HG03469 (cell line): ENCODE data around the gene ADAM12.

Source experiments
- ATAC-seq: cut with Tn5 transposase; IDR thresholded peaks from one replicate; pipeline ENCODE4 v1.9.1; 2021; ENCODE audit warnings: mild to moderate bottlenecking, moderate library complexity, moderate number of reproducible peaks; ENCODE audit not compliant: unreplicated experiment

The ADAM12 gene

GRCh38 chr10:126387931-126388911, at the start of gene ADAM12:
Gene ADAM12, minus strand, starts transcription at chr10:126388477. Its CDS starts 332 bp downstream, at chr10:126388145.
- ATAC-seq, result no peak

GRCh38 chr10:126437635-126438406, 49.5 kb upstream of the ADAM12 start:
- ATAC-seq, result no peak

GRCh38 chr10:126434235-126434634, 46.0 kb upstream of the ADAM12 start:
- ATAC-seq, result no peak

GRCh38 chr10:126433351-126433750, 45.1 kb upstream of the ADAM12 start:
- ATAC-seq, result no peak

GRCh38 chr10:126432507-126432906, 44.2 kb upstream of the ADAM12 start:
- no peak for ATAC-seq

- no peak for ATAC-seq
These were observed 43.5 kb upstream of the ADAM12 start for GRCh38 chr10:126431816-126432215.

- ATAC-seq, result no peak
These were observed 42.2 kb upstream of the ADAM12 start for GRCh38 chr10:126430512-126430911.

GRCh38 chr10:126429275-126429674, 41.0 kb upstream of the ADAM12 start:
- no peak for ATAC-seq

- no peak for ATAC-seq
These were observed 37.3 kb upstream of the ADAM12 start for GRCh38 chr10:126425489-126426065.

GRCh38 chr10:126425032-126425431, 36.8 kb upstream of the ADAM12 start:
- ATAC-seq, result no peak

- ATAC-seq, result no peak
These were observed 35.6 kb upstream of the ADAM12 start for GRCh38 chr10:126423732-126424491.

GRCh38 chr10:126422567-126422966, 34.3 kb upstream of the ADAM12 start:
- no peak for ATAC-seq

GRCh38 chr10:126421756-126422256, 33.5 kb upstream of the ADAM12 start:
- no peak for ATAC-seq

GRCh38 chr10:126420567-126421300, 32.5 kb upstream of the ADAM12 start:
- ATAC-seq, result no peak

- ATAC-seq, result no peak
These were observed 29.0 kb upstream of the ADAM12 start for GRCh38 chr10:126417220-126417825.

- no peak for ATAC-seq
These were observed 21.5 kb upstream of the ADAM12 start for GRCh38 chr10:126409821-126410220.

- ATAC-seq, result no peak
These were observed 20.8 kb upstream of the ADAM12 start for GRCh38 chr10:126408953-126409641.

GRCh38 chr10:126407831-126408230, 19.6 kb upstream of the ADAM12 start:
- no peak for ATAC-seq
